GM12878 (cell line): Measurements from ENCODE around the gene SELENOT. TPM values are rescaled to one million over a fixed set of nuclear protein-coding genes. Genes with fewer than 3 reads are reported as not detected.

Source experiments
- ATAC-seq: fragments of 200-7000 bp; cut with Tn5 transposase; 3 replicates; pipeline ENCODE4 v1.9.1; 2020; ENCODE audit warnings: mild to moderate bottlenecking, moderate library complexity
- BruUV-seq: library from RNA; stranded (reverse); fragments of 400-500 nt; replicated peaks from 2 replicates; lab custom pipeline; 2021; lab: Mats Ljungman, UMichigan
- CTCF ChIA-PET: fragments of 300-600 bp; sonication (Branson Sonifier 250); formaldehyde crosslinking; extraction: SDS; loops from one replicate; lab custom pipeline; 2021; ENCODE audit warnings: inconsistent platforms; lab: Yijun Ruan, JAX
- POLR2A ChIA-PET: fragments of 350-600 bp; formaldehyde crosslinking; extraction: SDS; loops from one replicate; lab custom pipeline; 2021; ENCODE audit warnings: inconsistent platforms; lab: Charles Lee
- RAD21 ChIA-PET: fragments of 300-600 bp; sonication (Branson Sonifier 250); formaldehyde crosslinking; loops from one replicate; lab custom pipeline; 2023; ENCODE audit warnings: antibody characterized with exemption; ENCODE audit not compliant: unreplicated experiment; lab: Charles Lee
- SMC1A ChIA-PET: fragments of 300-600 bp; sonication (Branson Sonifier 250); formaldehyde crosslinking; loops from one replicate; lab custom pipeline; 2023; ENCODE audit not compliant: unreplicated experiment, uncharacterized antibody; lab: Charles Lee
- DNase-seq: peaks from one replicate; pipeline ENCODE4 v3.0.0-alpha.2; 2011; ENCODE audit warnings: low read depth, low spot score
- FAIRE-seq: peaks from 3 replicates; lab custom pipeline; 2011; peaks lifted over from hg19 to GRCh38; lab: Jason Lieb, UNC
- H2AFZ ChIP-seq: 2 replicates; pipeline ENCODE4 v1.6.0; 2011; ENCODE audit warnings: low read depth, low read length, control low read depth; ENCODE audit not compliant: control insufficient read depth
- H3K27ac ChIP-seq: 2 replicates; pipeline ENCODE4 v1.5.1; 2011; ENCODE audit warnings: control low read depth; ENCODE audit not compliant: control insufficient read depth, insufficient read depth
- H3K27me3 ChIP-seq, 2 experiments: replicated peaks in 1 of 2; 2 replicates each; pipeline versions ENCODE4 v1.6.0 to v1.6.1; 2011; ENCODE audit warnings: low read length in 1 of 2; ENCODE audit not compliant: control insufficient read depth in 2 of 2, insufficient read depth in 2 of 2
- H3K36me3 ChIP-seq, 2 experiments: 2 replicates each; pipeline ENCODE4 v1.5.1; 2011; ENCODE audit warnings: low read length in 1 of 2; ENCODE audit not compliant: control insufficient read depth in 2 of 2, insufficient read depth in 2 of 2
- H3K4me1 ChIP-seq: 2 replicates; pipeline ENCODE4 v1.6.1; 2011; ENCODE audit warnings: mild to moderate bottlenecking, low read length, moderate library complexity, mixed read lengths; ENCODE audit not compliant: control insufficient read depth, insufficient read depth
- H3K4me2 ChIP-seq: 2 replicates; pipeline ENCODE4 v1.6.0; 2011; ENCODE audit warnings: control low read depth; ENCODE audit not compliant: control insufficient read depth, insufficient read depth
- H3K4me3 ChIP-seq: fragments of 200-600 bp; sonication (generic); 2 replicates; pipeline ENCODE4 v1.5.1; 2016
- H3K79me2 ChIP-seq: 2 replicates; pipeline ENCODE4 v1.6.0; 2011; ENCODE audit warnings: low read length; ENCODE audit not compliant: control insufficient read depth, insufficient read depth
- H3K9ac ChIP-seq: 2 replicates; pipeline ENCODE4 v1.8.0; 2011; ENCODE audit warnings: low read length, control low read depth, mixed read lengths; ENCODE audit not compliant: control insufficient read depth, insufficient read depth
- H3K9me3 ChIP-seq: replicated peaks from 3 replicates; pipeline ENCODE4 v1.5.1; 2011; ENCODE audit warnings: mild to moderate bottlenecking, low read length; ENCODE audit not compliant: control insufficient read depth, insufficient read depth
- H4K20me1 ChIP-seq: 2 replicates; pipeline ENCODE4 v1.6.0; 2011; ENCODE audit not compliant: control insufficient read depth, insufficient read depth
- BCL11A ChIP-seq: IDR thresholded peaks from 2 replicates; pipeline ENCODE4 v1.6.1; 2011; ENCODE audit warnings: low read depth, low read length
- CBX5 ChIP-seq: sonication (generic); IDR thresholded peaks from 2 replicates; pipeline ENCODE4 v1.6.1; 2016; ENCODE audit warnings: low read depth, moderate library complexity, mild to moderate bottlenecking, inconsistent platforms
- IKZF1 ChIP-seq: fragments of 450-650 bp; conservative IDR thresholded peaks from 2 replicates; pipeline ENCODE4 v1.6.1; 2017; ENCODE audit warnings: antibody characterized with exemption, mild to moderate bottlenecking
- IKZF2 ChIP-seq, 2 experiments: fragments of 450-650 bp; IDR thresholded peaks; 2 replicates each; pipeline ENCODE4 v1.6.1; 2017; ENCODE audit warnings: mild to moderate bottlenecking in 2 of 2, moderate library complexity in 2 of 2
- PML ChIP-seq: IDR thresholded peaks from 2 replicates; pipeline ENCODE4 v1.6.1; 2012; ENCODE audit warnings: low read length, inconsistent platforms
- POU2F2 ChIP-seq: IDR thresholded peaks from 3 replicates; pipeline ENCODE4 v1.6.1; 2011; ENCODE audit warnings: low read depth, mild to moderate bottlenecking, low read length, borderline replicate concordance
- SREBF2 ChIP-seq: IDR thresholded peaks from 2 replicates; pipeline ENCODE4 v1.6.1; 2012; ENCODE audit warnings: mild to moderate bottlenecking, low read length
- WRNIP1 ChIP-seq: IDR thresholded peaks from 2 replicates; pipeline ENCODE4 v1.6.1; 2011; ENCODE audit warnings: low read depth, low read length, improper control_type of control experiment, borderline replicate concordance
- ZNF592 ChIP-seq: fragments of 450-650 bp; IDR thresholded peaks from 2 replicates; pipeline ENCODE4 v1.6.1; 2017; ENCODE audit warnings: mild to moderate bottlenecking, moderate library complexity
- WGBS: methylation state at CpG from one replicate; pipeline ENCODE4 v1.1.6; 2016; ENCODE audit warnings: low lambda C conversion rate; ENCODE audit not compliant: insufficient replicate concordance, insufficient coverage; ENCODE audit errors: missing lambda C conversion rate; 5-methylcytosine and 5-hydroxymethylcytosine counted together
- in situ Hi-C: fragments of 300-500 bp; cut with MboI; formaldehyde crosslinking; loops from 9 replicates; pipeline ENCODE4 v1.14.3; 2018; ENCODE audit warnings: mixed read lengths
- intact Hi-C: fragments of 100-400 bp; cut with micrococcal nuclease; formaldehyde crosslinking; loops from one replicate; pipeline ENCODE4 v1.14.2; 2022; ENCODE audit not compliant: unreplicated experiment
- polyA plus RNA-seq, 11 experiments: library from polyadenylated mRNA; depleted of rRNA in 4 of 11; unstranded in 6 of 11; stranded (reverse) in 5 of 11; fragments of >200 nt; fragmentation: Nextera tagmentation in 4 of 11; fragmentation: Illumina TruSeq in 1 of 11; extraction: Ambion mirVana in 4 of 11; extraction: Trizol in 1 of 11; gene quantifications; 1 replicate in 1 of 11; 2 replicates in 10 of 11; pipeline versions ENCODE4 v1.2.1 to v1.2.3, GENCODE V29; 2011 to 2016; ENCODE audit warnings: inconsistent platforms in 2 of 11, missing spikeins in 2 of 11, low read depth in 1 of 11
- total RNA-seq, 4 experiments: library from RNA; depleted of rRNA in 3 of 4; stranded (reverse); fragments of >200 nt in 3 of 4; fragmentation: Illumina TruSeq in 1 of 4; extraction: Trizol in 1 of 4; gene quantifications; 2 replicates each; pipeline versions ENCODE4 v1.2.1 to v1.2.3, GENCODE V29; 2013 to 2021
- TF ChIP-seq, protein P1 (sequence below): fragments of 450-650 bp; IDR thresholded peaks from 2 replicates; pipeline ENCODE4 v1.6.1; 2017; ENCODE audit warnings: mild to moderate bottlenecking, moderate library complexity

Gene SELENOT
- total and polyA plus RNA-seq, 10 of the 15 experiments (the other 5 are each of a cell fraction or from before 2014, with no cell fraction given), result 89.4 to 768 (median 261) TPM

GRCh38 chr3:150607267-150608065 is 4.3 kb downstream of the SELENOT start:
- no peak for TF ChIP-seq BCL11A
- TF ChIP-seq IKZF1, result peak; percentile 55; the same call in 1 of the 2 replicates
- TF ChIP-seq PML, result 0 out of 2 replicates have a peak, but pooled peaks have one; percentile 1
- TF ChIP-seq, protein P1, sequence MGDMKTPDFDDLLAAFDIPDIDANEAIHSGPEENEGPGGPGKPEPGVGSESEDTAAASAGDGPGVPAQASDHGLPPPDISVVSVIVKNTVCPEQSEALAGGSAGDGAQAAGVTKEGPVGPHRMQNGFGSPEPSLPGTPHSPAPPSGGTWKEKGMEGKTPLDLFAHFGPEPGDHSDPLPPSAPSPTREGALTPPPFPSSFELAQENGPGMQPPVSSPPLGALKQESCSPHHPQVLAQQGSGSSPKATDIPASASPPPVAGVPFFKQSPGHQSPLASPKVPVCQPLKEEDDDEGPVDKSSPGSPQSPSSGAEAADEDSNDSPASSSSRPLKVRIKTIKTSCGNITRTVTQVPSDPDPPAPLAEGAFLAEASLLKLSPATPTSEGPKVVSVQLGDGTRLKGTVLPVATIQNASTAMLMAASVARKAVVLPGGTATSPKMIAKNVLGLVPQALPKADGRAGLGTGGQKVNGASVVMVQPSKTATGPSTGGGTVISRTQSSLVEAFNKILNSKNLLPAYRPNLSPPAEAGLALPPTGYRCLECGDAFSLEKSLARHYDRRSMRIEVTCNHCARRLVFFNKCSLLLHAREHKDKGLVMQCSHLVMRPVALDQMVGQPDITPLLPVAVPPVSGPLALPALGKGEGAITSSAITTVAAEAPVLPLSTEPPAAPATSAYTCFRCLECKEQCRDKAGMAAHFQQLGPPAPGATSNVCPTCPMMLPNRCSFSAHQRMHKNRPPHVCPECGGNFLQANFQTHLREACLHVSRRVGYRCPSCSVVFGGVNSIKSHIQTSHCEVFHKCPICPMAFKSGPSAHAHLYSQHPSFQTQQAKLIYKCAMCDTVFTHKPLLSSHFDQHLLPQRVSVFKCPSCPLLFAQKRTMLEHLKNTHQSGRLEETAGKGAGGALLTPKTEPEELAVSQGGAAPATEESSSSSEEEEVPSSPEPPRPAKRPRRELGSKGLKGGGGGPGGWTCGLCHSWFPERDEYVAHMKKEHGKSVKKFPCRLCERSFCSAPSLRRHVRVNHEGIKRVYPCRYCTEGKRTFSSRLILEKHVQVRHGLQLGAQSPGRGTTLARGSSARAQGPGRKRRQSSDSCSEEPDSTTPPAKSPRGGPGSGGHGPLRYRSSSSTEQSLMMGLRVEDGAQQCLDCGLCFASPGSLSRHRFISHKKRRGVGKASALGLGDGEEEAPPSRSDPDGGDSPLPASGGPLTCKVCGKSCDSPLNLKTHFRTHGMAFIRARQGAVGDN, result no peak
- TF ChIP-seq CBX5, result no peak
- TF ChIP-seq ZNF592, result no peak
- TF ChIP-seq WRNIP1, result 0 out of 2 replicates have a peak, but pooled peaks have one; percentile 64
- TF ChIP-seq POU2F2, result peak; percentile 94; the same call in 2 of the 3 replicates
- peak; percentile 23 to 41; a peak in 2 of 4 replicates for TF ChIP-seq IKZF2 (IDR thresholded peaks at IDR 0.05)
- no peak for TF ChIP-seq SREBF2
- H3K27ac ChIP-seq, result peak overlapping the region; percentile 58; the same call in 1 of the 2 replicates
- FAIRE-seq (no peak), ATAC-seq (peak; percentile 27), DNase-seq (no peak)
- SMC1A ChIA-PET, result interaction anchor here (0.7 to 1.6 kb wide), 11 partner anchors 9 to 157 kb away, joined by 3 to 6 read pairs (median 4); no protein-coding TSS in a partner anchor
- CTCF ChIA-PET, result interaction anchor here (0.7 to 1.8 kb wide), 5 partner anchors 9 to 154 kb away, joined by 3 to 7 read pairs (median 4); no protein-coding TSS in a partner anchor
- no TSS peak for BruUV-seq
- 24% methylated on average over 8 of the region's 8 CpGs for WGBS
- in situ Hi-C loops, result no loop called here
- peak overlapping the region; percentile 92 for H3K4me3 ChIP-seq
- H3K79me2 ChIP-seq, result peaks cover 98% of the 10 kb centered on the region
- POLR2A ChIA-PET, result interaction anchor here (0.6 to 1.7 kb wide), 3 partner anchors 58 to 145 kb away, joined by 3 to 7 read pairs (median 4); partner anchors contain the start of genes EIF2A and SERP1
- H2AFZ ChIP-seq, result no peak overlapping the region
- H3K27me3 ChIP-seq, result no peaks in the 10 kb centered on the region
- H3K4me2 ChIP-seq, result peak overlapping the region; percentile 77
- peaks cover 11% of the 10 kb centered on the region for H3K4me1 ChIP-seq
- no peak overlapping the region; the same call in 1 of the 2 replicates for H3K9ac ChIP-seq
- RAD21 ChIA-PET, result interaction anchor here (1.0 to 3.1 kb wide), 4 partner anchors 9 to 96 kb away, joined by 4 to 14 read pairs (median 5); partner anchors contain the start of gene ERICH6
- H4K20me1 ChIP-seq, result peaks cover 6% of the 10 kb centered on the region
- peaks cover 7 to 14% of the 10 kb centered on the region in 2 experiments for H3K36me3 ChIP-seq
- no peaks in the 10 kb centered on the region; the same call in 2 of the 3 replicates for H3K9me3 ChIP-seq
- intact Hi-C loops, result no loop called here
